Esophagus squamous epithelium (tissue), 4 donors: ENCODE measurements around the gene PALM.

ENCODE experiments used
- POLR2A ChIP-seq, 4 donors: fragments of 450-650 bp; IDR thresholded peaks; one replicate each; pipeline ENCODE4 v1.6.1; 2017; ENCODE audit warnings: antibody characterized with exemption in 4 of 4, mild to moderate bottlenecking in 4 of 4, moderate library complexity in 3 of 4
- TF ChIP-seq, protein P1 (sequence below), 6 experiments: fragments of 450-650 bp in 4 of 6; fragments of 200-600 bp in 2 of 6; sonication (generic) in 2 of 6; IDR thresholded peaks; one replicate each; pipeline ENCODE4 v1.5.1; 2016 to 2019; ENCODE audit warnings: antibody characterized with exemption in 6 of 6, mild to moderate bottlenecking in 4 of 6, moderate library complexity in 4 of 6

DNA sequence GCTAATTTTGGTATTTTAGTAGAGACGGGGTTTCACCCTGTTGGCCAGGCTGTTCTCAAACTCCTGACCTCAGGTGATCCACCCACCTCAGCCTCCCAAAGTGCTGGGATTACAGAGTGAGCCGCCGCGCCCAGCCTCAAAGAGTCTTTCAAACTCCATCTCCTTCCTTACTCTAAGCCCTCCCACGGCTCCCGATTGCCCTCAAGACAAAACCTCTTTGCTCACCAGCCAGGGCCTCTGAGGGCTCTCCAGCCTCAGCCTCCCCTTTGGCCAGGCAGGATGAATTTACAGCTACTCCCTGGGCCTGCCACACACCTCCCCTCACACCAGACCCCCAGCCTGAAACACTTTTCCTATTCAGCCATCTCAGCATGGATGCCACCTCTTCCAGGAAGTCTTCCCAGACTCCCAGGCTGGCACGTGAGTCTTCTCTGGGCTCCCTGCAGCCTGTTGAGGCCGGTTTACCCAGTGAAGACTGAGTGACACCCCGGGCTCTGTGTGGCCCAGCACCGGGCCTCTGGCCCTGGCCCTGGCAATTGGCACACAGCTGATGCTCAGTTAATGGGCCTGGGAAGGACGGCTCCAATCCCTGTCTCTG is 21.1 kb upstream of the PALM start:
- TF ChIP-seq, protein P1, sequence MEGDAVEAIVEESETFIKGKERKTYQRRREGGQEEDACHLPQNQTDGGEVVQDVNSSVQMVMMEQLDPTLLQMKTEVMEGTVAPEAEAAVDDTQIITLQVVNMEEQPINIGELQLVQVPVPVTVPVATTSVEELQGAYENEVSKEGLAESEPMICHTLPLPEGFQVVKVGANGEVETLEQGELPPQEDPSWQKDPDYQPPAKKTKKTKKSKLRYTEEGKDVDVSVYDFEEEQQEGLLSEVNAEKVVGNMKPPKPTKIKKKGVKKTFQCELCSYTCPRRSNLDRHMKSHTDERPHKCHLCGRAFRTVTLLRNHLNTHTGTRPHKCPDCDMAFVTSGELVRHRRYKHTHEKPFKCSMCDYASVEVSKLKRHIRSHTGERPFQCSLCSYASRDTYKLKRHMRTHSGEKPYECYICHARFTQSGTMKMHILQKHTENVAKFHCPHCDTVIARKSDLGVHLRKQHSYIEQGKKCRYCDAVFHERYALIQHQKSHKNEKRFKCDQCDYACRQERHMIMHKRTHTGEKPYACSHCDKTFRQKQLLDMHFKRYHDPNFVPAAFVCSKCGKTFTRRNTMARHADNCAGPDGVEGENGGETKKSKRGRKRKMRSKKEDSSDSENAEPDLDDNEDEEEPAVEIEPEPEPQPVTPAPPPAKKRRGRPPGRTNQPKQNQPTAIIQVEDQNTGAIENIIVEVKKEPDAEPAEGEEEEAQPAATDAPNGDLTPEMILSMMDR (IDR thresholded peaks at IDR 0.05), result no peak
- no peak for TF ChIP-seq POLR2A (IDR thresholded peaks at IDR 0.05)
